IMR-90 (cell line): ENCODE data around the gene GNAI3. TPM values are rescaled to one million over a fixed set of nuclear protein-coding genes. Genes with fewer than 3 reads are reported as not detected.

ENCODE experiments used
- ATAC-seq: fragments of 200-7000 bp; cut with Tn5 transposase; 2 replicates; pipeline ENCODE4 v1.9.1; 2020; ENCODE audit warnings: low read depth, mild to moderate bottlenecking, moderate library complexity
- BruUV-seq: library from RNA; stranded (reverse); fragments of 400-500 nt; replicated peaks from 2 replicates; lab custom pipeline; 2021; lab: Mats Ljungman, UMichigan
- CTCF ChIA-PET: fragments of 300-600 bp; formaldehyde crosslinking; extraction: SDS; loops from one replicate; lab custom pipeline; 2021; ENCODE audit warnings: antibody characterized with exemption; lab: Yijun Ruan, JAX
- POLR2A ChIA-PET: fragments of 300-600 bp; sonication (Branson Sonifier 250); formaldehyde crosslinking; loops from one replicate; lab custom pipeline; 2022; ENCODE audit warnings: antibody characterized with exemption; ENCODE audit not compliant: unreplicated experiment; lab: Charles Lee
- DNase-seq: peaks from one replicate; pipeline ENCODE4 v3.0.0; 2013
- H2AFZ ChIP-seq: replicated peaks from 2 replicates; pipeline ENCODE3; 2013; ENCODE audit warnings: low read length, mild to moderate bottlenecking; ENCODE audit not compliant: poor library complexity
- H2AK5ac ChIP-seq: 2 replicates; pipeline ENCODE4 v1.6.1; 2013; ENCODE audit warnings: low read depth, low read length, inconsistent platforms
- H2AK9ac ChIP-seq: replicated peaks from 2 replicates; pipeline ENCODE3; 2013; ENCODE audit warnings: mild to moderate bottlenecking, low read depth, low read length, moderate library complexity; ENCODE audit not compliant: poor library complexity
- H2BK120ac ChIP-seq: 2 replicates; pipeline ENCODE4 v1.6.1; 2013; ENCODE audit warnings: low read depth, low read length, inconsistent platforms
- H2BK15ac ChIP-seq: 3 replicates; pipeline ENCODE4 v1.6.1; 2013; ENCODE audit warnings: low read depth, low read length, inconsistent platforms
- H2BK20ac ChIP-seq: 2 replicates; pipeline ENCODE4 v1.6.1; 2013; ENCODE audit warnings: low read depth, mild to moderate bottlenecking, inconsistent platforms, low read length, moderate library complexity
- H2BK5ac ChIP-seq: 2 replicates; pipeline ENCODE4 v1.6.1; 2013; ENCODE audit warnings: mild to moderate bottlenecking, low read depth, low read length, inconsistent platforms; ENCODE audit not compliant: poor library complexity, severe bottlenecking
- H3K14ac ChIP-seq: replicated peaks from 2 replicates; pipeline ENCODE4 v1.6.1; 2013; ENCODE audit warnings: low read depth, low read length, inconsistent platforms
- H3K18ac ChIP-seq: 2 replicates; pipeline ENCODE4 v1.6.1; 2013; ENCODE audit warnings: low read depth, low read length, control low read depth
- H3K23ac ChIP-seq: 2 replicates; pipeline ENCODE4 v1.6.1; 2013; ENCODE audit warnings: low read depth, low read length, inconsistent platforms
- H3K27ac ChIP-seq: 2 replicates; pipeline ENCODE4 v1.5.1; 2013; ENCODE audit warnings: mild to moderate bottlenecking, control low read depth, low read length; ENCODE audit not compliant: insufficient read depth
- H3K27me3 ChIP-seq: 2 replicates; pipeline ENCODE4 v1.6.1; 2013; ENCODE audit warnings: low read length; ENCODE audit not compliant: control insufficient read depth, insufficient read depth
- H3K36me3 ChIP-seq: 2 replicates; pipeline ENCODE4 v1.6.1; 2013; ENCODE audit warnings: low read length, mixed read lengths; ENCODE audit not compliant: control insufficient read depth, insufficient read depth
- H3K4ac ChIP-seq: 2 replicates; pipeline ENCODE4 v1.6.1; 2013; ENCODE audit warnings: low read depth, low read length, inconsistent platforms
- H3K4me1 ChIP-seq: 2 replicates; pipeline ENCODE4 v1.6.1; 2013; ENCODE audit warnings: low read length, mixed read lengths; ENCODE audit not compliant: control insufficient read depth, insufficient read depth
- H3K4me2 ChIP-seq: 2 replicates; pipeline ENCODE4 v1.6.1; 2013; ENCODE audit warnings: low read depth, mild to moderate bottlenecking, control low read depth, low read length, moderate library complexity
- H3K4me3 ChIP-seq: 2 replicates; pipeline ENCODE4 v1.5.1; 2013; ENCODE audit warnings: low read depth, mild to moderate bottlenecking, control low read depth, low read length, moderate library complexity; ENCODE audit not compliant: insufficient read depth
- H3K56ac ChIP-seq: 2 replicates; pipeline ENCODE4 v1.6.1; 2013; ENCODE audit warnings: low read length, inconsistent platforms; ENCODE audit not compliant: insufficient read depth; ENCODE audit errors: extremely low read depth
- H3K79me1 ChIP-seq, 2 experiments: 2 replicates each; pipeline ENCODE4 v1.6.1; 2013; ENCODE audit warnings: low read length in 2 of 2, inconsistent platforms in 1 of 2, low read depth in 1 of 2
- H3K9ac ChIP-seq: 2 replicates; pipeline ENCODE4 v1.6.1; 2013; ENCODE audit warnings: low read depth, low read length, control low read depth
- H3K9me1 ChIP-seq: 2 replicates; pipeline ENCODE4 v1.6.1; 2013; ENCODE audit warnings: low read length, inconsistent platforms; ENCODE audit not compliant: insufficient read depth
- H3K9me3 ChIP-seq: 2 replicates; pipeline ENCODE4 v1.6.1; 2013; ENCODE audit warnings: low read length; ENCODE audit not compliant: control insufficient read depth, insufficient read depth
- H4K20me1 ChIP-seq: 2 replicates; pipeline ENCODE4 v1.6.1; 2013; ENCODE audit warnings: low read length, inconsistent platforms; ENCODE audit not compliant: insufficient read depth
- H4K5ac ChIP-seq: 2 replicates; pipeline ENCODE4 v1.6.1; 2013; ENCODE audit warnings: mild to moderate bottlenecking, low read depth, low read length, control low read depth
- H4K8ac ChIP-seq, 2 experiments: 2 replicates each; pipeline ENCODE4 v1.6.1; 2013; ENCODE audit warnings: low read depth in 2 of 2, low read length in 2 of 2, control low read depth in 1 of 2, inconsistent platforms in 1 of 2
- H4K91ac ChIP-seq: 2 replicates; pipeline ENCODE4 v1.6.1; 2013; ENCODE audit warnings: low read depth, low read length, inconsistent platforms; ENCODE audit not compliant: insufficient read depth
- CEBPB ChIP-seq: IDR thresholded peaks from 2 replicates; pipeline ENCODE4 v1.6.1; 2012; ENCODE audit warnings: low read depth, low read length, improper control_type of control experiment
- CHD1 ChIP-seq: IDR thresholded peaks from 2 replicates; pipeline ENCODE4 v1.6.1; 2012; ENCODE audit warnings: low read depth, low read length, improper control_type of control experiment
- CTCF ChIP-seq: conservative IDR thresholded peaks from 2 replicates; pipeline ENCODE4 v1.5.1; 2012; ENCODE audit warnings: mild to moderate bottlenecking, low read depth, low read length, improper control_type of control experiment
- ELK1 ChIP-seq: fragments of 150-350 bp; IDR thresholded peaks from 2 replicates; pipeline ENCODE4 v1.6.1; 2016; ENCODE audit warnings: low read depth, mild to moderate bottlenecking, low read length, moderate library complexity, borderline replicate concordance
- FOS ChIP-seq: fragments of 150-350 bp; IDR thresholded peaks from 2 replicates; pipeline ENCODE4 v1.6.1; 2016; ENCODE audit warnings: low read depth, low read length
- MAZ ChIP-seq: IDR thresholded peaks from 2 replicates; pipeline ENCODE4 v1.6.1; 2012; ENCODE audit warnings: low read depth, mild to moderate bottlenecking, low read length, improper control_type of control experiment, moderate library complexity, borderline replicate concordance
- NFE2L2 ChIP-seq: fragments of 150-350 bp; IDR thresholded peaks from 2 replicates; pipeline ENCODE4 v1.6.1; 2016; ENCODE audit warnings: low read depth, mild to moderate bottlenecking, low read length
- POLR2A ChIP-seq: IDR thresholded peaks from 2 replicates; pipeline ENCODE4 v1.6.1; 2012; ENCODE audit warnings: mild to moderate bottlenecking, low read depth, low read length
- RAD21 ChIP-seq: IDR thresholded peaks from 2 replicates; pipeline ENCODE4 v1.6.1; 2012; ENCODE audit warnings: low read length, improper control_type of control experiment
- RCOR1 ChIP-seq: IDR thresholded peaks from 2 replicates; pipeline ENCODE4 v1.6.1; 2012; ENCODE audit warnings: mild to moderate bottlenecking, low read length, improper control_type of control experiment; ENCODE audit not compliant: insufficient replicate concordance
- RFX5 ChIP-seq: IDR thresholded peaks from 2 replicates; pipeline ENCODE4 v1.8.0; 2012; ENCODE audit warnings: low read depth, mild to moderate bottlenecking, low read length, moderate library complexity
- USF2 ChIP-seq: fragments of 150-350 bp; IDR thresholded peaks from 2 replicates; pipeline ENCODE4 v1.6.1; 2017; ENCODE audit warnings: mild to moderate bottlenecking, antibody characterized with exemption, low read length, low read depth
- WGBS, 2 experiments: methylation state at CpG; one replicate each; pipeline versions ENCODE4 v1.1.5 to v1.1.7; 2013; ENCODE audit warnings: missing lambda C conversion rate in 2 of 2; ENCODE audit not compliant: insufficient read length in 1 of 2; ENCODE audit errors: extremely low coverage in 2 of 2; 5-methylcytosine and 5-hydroxymethylcytosine counted together
- dilution Hi-C: fragments of 300-500 bp; cut with HindIII; formaldehyde crosslinking; loops from one replicate; pipeline ENCODE4 v1.14.3; 2018; ENCODE audit warnings: low sequenced_read_pairs; ENCODE audit not compliant: unreplicated experiment
- in situ Hi-C: fragments of 300-500 bp; cut with MboI; formaldehyde crosslinking; loops from 3 replicates; pipeline ENCODE4 v1.14.3; 2019; ENCODE audit warnings: low sequenced_read_pairs, inconsistent platforms, mixed read lengths
- intact Hi-C: fragments of 100-400 bp; cut with micrococcal nuclease; formaldehyde crosslinking; loops from 2 replicates; pipeline ENCODE4 v1.10.0; 2022
- polyA plus RNA-seq, 3 experiments: library from polyadenylated mRNA; depleted of rRNA; stranded (reverse); fragments of >200 nt; gene quantifications; 2 replicates each; pipeline ENCODE4 v1.2.3, GENCODE V29; 2012; ENCODE audit warnings: low replicate concordance in 1 of 3
- total RNA-seq: library from RNA; depleted of rRNA; stranded (reverse); fragments of >200 nt; gene quantifications from 2 replicates; pipeline ENCODE4 v1.2.3, GENCODE V29; 2012

The GNAI3 gene
- total and polyA plus RNA-seq, 2 of the 4 experiments (the other 2 are of a cell fraction): 5.9 to 14.9 TPM

- TF ChIP-seq RCOR1: no peak
- no peak for TF ChIP-seq RAD21
These were observed 86.6 kb downstream of the GNAI3 start (continued) for GRCh38 chr1:109634771-109635750.

- H3K27ac ChIP-seq: no peak overlapping the region
These were observed 87.4 kb downstream of the GNAI3 start for GRCh38 chr1:109635862-109636200.

More at GRCh38 chr1:109635862-109636200, 87.4 kb downstream of the GNAI3 start:
- ATAC-seq (no peak), DNase-seq (no peak)
- Histone ChIP-seq H2BK20ac (no peak overlapping the region), H3K9me3 (no peaks in the 10 kb centered on the region), H4K20me1 (0 out of 2 replicates have a peak, but pooled peaks cover under 1% of the 10 kb centered on the region), H2AK9ac (no peak overlapping the region), H3K4ac (no peak overlapping the region), H3K9me1 (no peaks in the 10 kb centered on the region), H3K18ac (no peak overlapping the region), H3K4me1 (peaks cover 10% of the 10 kb centered on the region), H3K9ac (no peak overlapping the region), H4K5ac (no peak overlapping the region), H3K4me3 (no peak overlapping the region), H2AK5ac (no peak overlapping the region), H4K91ac (0 out of 2 replicates have a peak overlapping the region, but pooled peaks have one; percentile 3), H3K4me2 (no peak overlapping the region), H3K56ac (no peak overlapping the region), H3K23ac (no peak overlapping the region), H2BK15ac (no peak overlapping the region), H3K79me1 (peaks cover 11 to 13% of the 10 kb centered on the region in 2 experiments; a peak in 2 of 4 replicates), H2BK120ac (no peak overlapping the region), H2BK5ac (no peak overlapping the region), H3K27me3 (no peaks in the 10 kb centered on the region), H4K8ac (no peak overlapping the region), H2AFZ (no peak overlapping the region), H3K14ac (no peak overlapping the region), H3K36me3 (peaks cover 19% of the 10 kb centered on the region)
- POLR2A ChIA-PET: no interaction called here
- intact Hi-C loops: no loop called here
- dilution Hi-C loops: no loop called here
- in situ Hi-C loops: no loop called here
- CTCF ChIA-PET: interaction anchor here (1.1 to 2.3 kb wide), 4 partner anchors 88 to 349 kb away, joined by 4 to 8 read pairs (median 4); partner anchors contain the start of genes AHCYL1 and GNAI3
- WGBS, 2 experiments: no CpG with 5 or more reads among the region's 2 CpGs
- no TSS peak for BruUV-seq
- TF ChIP-seq POLR2A (no peak), CEBPB (no peak), MAZ (no peak), CHD1 (no peak), ELK1 (no peak), FOS (no peak), RAD21 (no peak), CTCF (no peak), USF2 (no peak), NFE2L2 (no peak), RFX5 (no peak), RCOR1 (no peak)
